Endothelial cell of umbilical vein (primary cell): ENCODE data around the gene SGCD. TPM values are rescaled to one million over a fixed set of nuclear protein-coding genes. Genes with fewer than 3 reads are reported as not detected.

Source experiments
- BruUV-seq: library from RNA; stranded (reverse); fragments of 400-500 nt; replicated peaks from 2 replicates; lab custom pipeline; 2021; lab: Mats Ljungman, UMichigan
- CTCF ChIA-PET: fragments of 300-600, 350-600 bp; sonication (Branson Sonifier 250); formaldehyde crosslinking; loops from one replicate; lab custom pipeline; 2021; ENCODE audit warnings: antibody characterized with exemption, inconsistent platforms; lab: Charles Lee
- POLR2A ChIA-PET: fragments of 300-600, 350-600 bp; sonication (Branson Sonifier 250); formaldehyde crosslinking; loops from one replicate; lab custom pipeline; 2021; ENCODE audit warnings: antibody characterized with exemption, inconsistent platforms; lab: Charles Lee
- DNase-seq: peaks from one replicate; pipeline ENCODE4 v3.0.0-alpha.2; 2011; ENCODE audit warnings: low read depth, low spot score
- FAIRE-seq: peaks from 2 replicates; lab custom pipeline; 2011; peaks lifted over from hg19 to GRCh38; lab: Jason Lieb, UNC
- H2AFZ ChIP-seq: 2 replicates; pipeline ENCODE4 v1.6.0; 2012; ENCODE audit warnings: low read depth, low read length, control low read depth, inconsistent platforms
- H3K27ac ChIP-seq: 2 replicates; pipeline ENCODE4 v1.5.1; 2011; ENCODE audit warnings: low read depth, mild to moderate bottlenecking, control low read depth, low read length, moderate library complexity; ENCODE audit not compliant: insufficient read depth
- H3K27me3 ChIP-seq, 2 experiments: 2 replicates each; pipeline versions ENCODE4 v1.6.0 to v1.6.1; 2011; ENCODE audit warnings: low read length in 2 of 2, mixed read lengths in 1 of 2; ENCODE audit not compliant: control insufficient read depth in 2 of 2, insufficient read depth in 2 of 2
- H3K36me3 ChIP-seq, 2 experiments: 2 replicates in 1 of 2; 3 replicates in 1 of 2; pipeline ENCODE4 v1.5.1; 2011; ENCODE audit warnings: low read length in 2 of 2, mild to moderate bottlenecking in 1 of 2, moderate library complexity in 1 of 2; ENCODE audit not compliant: control insufficient read depth in 2 of 2, insufficient read depth in 2 of 2; ENCODE audit errors: extremely low read depth in 1 of 2
- H3K4me1 ChIP-seq: 3 replicates; pipeline ENCODE4 v1.5.1; 2011; ENCODE audit warnings: mild to moderate bottlenecking, low read length; ENCODE audit not compliant: control insufficient read depth, insufficient read depth; ENCODE audit errors: extremely low read depth
- H3K4me2 ChIP-seq: 2 replicates; pipeline ENCODE4 v1.6.1; 2011; ENCODE audit warnings: low read length, control low read depth, mixed read lengths; ENCODE audit not compliant: insufficient read depth
- H3K4me3 ChIP-seq, 3 experiments: fragments of 200-600 bp in 1 of 3; sonication (generic), shearing (Covaris generic) in 1 of 3; replicated peaks in 1 of 3; 2 replicates each; pipeline ENCODE4 v1.5.1; 2011 to 2016; ENCODE audit warnings: control low read depth in 3 of 3, low read length in 3 of 3, mild to moderate bottlenecking in 2 of 3, inconsistent platforms in 1 of 3, low read depth in 1 of 3, moderate library complexity in 1 of 3; ENCODE audit not compliant: insufficient read depth in 1 of 3
- H3K79me2 ChIP-seq: 2 replicates; pipeline ENCODE4 v1.6.0; 2012; ENCODE audit warnings: low read length, inconsistent platforms; ENCODE audit not compliant: control insufficient read depth, insufficient read depth
- H3K9ac ChIP-seq: replicated peaks from 2 replicates; pipeline ENCODE3; 2011; ENCODE audit warnings: low read length, control low read depth; ENCODE audit not compliant: insufficient read depth; ENCODE audit errors: extremely low read depth
- H3K9me1 ChIP-seq: replicated peaks from 3 replicates; pipeline ENCODE4 v1.6.0; 2011; ENCODE audit warnings: mild to moderate bottlenecking, low read length; ENCODE audit not compliant: control insufficient read depth, insufficient read depth; ENCODE audit errors: extremely low read depth
- H3K9me3 ChIP-seq: replicated peaks from 2 replicates; pipeline ENCODE4 v1.5.1; 2012; ENCODE audit warnings: low read length, inconsistent platforms; ENCODE audit not compliant: control insufficient read depth, insufficient read depth
- H4K20me1 ChIP-seq: replicated peaks from 2 replicates; pipeline ENCODE3; 2011; ENCODE audit warnings: mild to moderate bottlenecking, low read length; ENCODE audit not compliant: control insufficient read depth, insufficient read depth; ENCODE audit errors: extremely low read depth
- EZH2 ChIP-seq: IDR thresholded peaks from 2 replicates; pipeline ENCODE4 v1.6.1; 2012; ENCODE audit warnings: borderline replicate concordance, low read depth, mild to moderate bottlenecking, moderate library complexity, low read length, inconsistent platforms; ENCODE audit not compliant: severe bottlenecking
- JUN ChIP-seq: IDR thresholded peaks from 2 replicates; pipeline ENCODE4 v1.6.1; 2011; ENCODE audit warnings: borderline replicate concordance, low read depth; ENCODE audit not compliant: insufficient read length, insufficient read depth
- MAX ChIP-seq: IDR thresholded peaks from 2 replicates; pipeline ENCODE4 v1.6.1; 2011; ENCODE audit not compliant: insufficient read depth, insufficient read length
- dilution Hi-C: fragments of 300-500 bp; cut with MboI; formaldehyde crosslinking; loops from one replicate; pipeline ENCODE4 v1.15.0; 2019; ENCODE audit warnings: low sequenced_read_pairs; ENCODE audit not compliant: extremely low pct_ligation_motif_present
- intact Hi-C: fragments of 100-400 bp; cut with micrococcal nuclease; formaldehyde crosslinking; loops from one replicate; pipeline ENCODE4 v1.10.0; 2022
- polyA plus RNA-seq, 4 experiments: library from polyadenylated mRNA; depleted of rRNA in 3 of 4; stranded (reverse) in 3 of 4; unstranded in 1 of 4; fragments of >200 nt; gene quantifications; 2 replicates each; pipeline versions ENCODE4 v1.2.1 to v1.2.3, GENCODE V29; 2011 to 2012; ENCODE audit warnings: missing spikeins in 1 of 4
- total RNA-seq: library from RNA; stranded (reverse); gene quantifications from 2 replicates; pipeline ENCODE4 v1.2.3, GENCODE V29; 2021
- TF ChIP-seq, protein P1 (sequence below), 2 donors: IDR thresholded peaks; 1 replicate in 1 of 2; 2 replicates in 1 of 2; pipeline ENCODE4 v1.5.1; 2011; ENCODE audit warnings: low read length in 2 of 2, mild to moderate bottlenecking in 2 of 2, moderate library complexity in 2 of 2, control low read depth in 1 of 2, inconsistent platforms in 1 of 2, low read depth in 1 of 2; ENCODE audit not compliant: insufficient read depth in 1 of 2; ENCODE audit errors: extremely low read depth in 1 of 2

SGCD gene
- total and polyA plus RNA-seq, 2 donors (not counting 3 experiments of a cell fraction or from before 2014, with no cell fraction given), result not detected

GRCh38 chr5:156312897-156313694, 13.9 kb upstream of the SGCD start:
- DNase-seq, result no peak
- Histone ChIP-seq H3K27ac (no peak overlapping the region), H2AFZ (no peak overlapping the region), H3K36me3 (no peaks in the 10 kb centered on the region), H3K4me2 (no peak overlapping the region), H3K27me3 (no peaks in the 10 kb centered on the region), H3K9ac (no peak overlapping the region), H4K20me1 (no peaks in the 10 kb centered on the region), H3K9me3 (peaks cover 1% of the 10 kb centered on the region), H3K4me3 (no peak overlapping the region), H3K79me2 (no peaks in the 10 kb centered on the region), H3K4me1 (no peaks in the 10 kb centered on the region), H3K9me1 (no peaks in the 10 kb centered on the region)
- CTCF ChIA-PET, result no interaction called here
- TF ChIP-seq MAX (no peak), JUN (no peak), EZH2 (no peak)
- TF ChIP-seq, protein P1, sequence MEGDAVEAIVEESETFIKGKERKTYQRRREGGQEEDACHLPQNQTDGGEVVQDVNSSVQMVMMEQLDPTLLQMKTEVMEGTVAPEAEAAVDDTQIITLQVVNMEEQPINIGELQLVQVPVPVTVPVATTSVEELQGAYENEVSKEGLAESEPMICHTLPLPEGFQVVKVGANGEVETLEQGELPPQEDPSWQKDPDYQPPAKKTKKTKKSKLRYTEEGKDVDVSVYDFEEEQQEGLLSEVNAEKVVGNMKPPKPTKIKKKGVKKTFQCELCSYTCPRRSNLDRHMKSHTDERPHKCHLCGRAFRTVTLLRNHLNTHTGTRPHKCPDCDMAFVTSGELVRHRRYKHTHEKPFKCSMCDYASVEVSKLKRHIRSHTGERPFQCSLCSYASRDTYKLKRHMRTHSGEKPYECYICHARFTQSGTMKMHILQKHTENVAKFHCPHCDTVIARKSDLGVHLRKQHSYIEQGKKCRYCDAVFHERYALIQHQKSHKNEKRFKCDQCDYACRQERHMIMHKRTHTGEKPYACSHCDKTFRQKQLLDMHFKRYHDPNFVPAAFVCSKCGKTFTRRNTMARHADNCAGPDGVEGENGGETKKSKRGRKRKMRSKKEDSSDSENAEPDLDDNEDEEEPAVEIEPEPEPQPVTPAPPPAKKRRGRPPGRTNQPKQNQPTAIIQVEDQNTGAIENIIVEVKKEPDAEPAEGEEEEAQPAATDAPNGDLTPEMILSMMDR (IDR thresholded peaks at IDR 0.05; ENCODE audit: extremely low read depth in 1 of 2, insufficient read depth in 1 of 2, low read depth in 1 of 2, low read length in 2 of 2), result no peak
- BruUV-seq, result no TSS peak
- intact Hi-C loops, result no loop called here
- POLR2A ChIA-PET, result no interaction called here
- FAIRE-seq, result no peak
- dilution Hi-C loops, result no loop called here
